Choroid plexus epithelial cell (primary cell): ENCODE results near the gene INSIG2.
A peak's percentile ranks its signal among the peaks of the same experiment; 100 is the strongest.

Experiments used
- DNase-seq: peaks from one replicate; pipeline ENCODE4 v3.0.0-alpha.2; 2010; ENCODE audit warnings: low read depth
- H3K4me3 ChIP-seq: 2 replicates; pipeline ENCODE4 v1.5.1; 2011; ENCODE audit warnings: low read depth, mild to moderate bottlenecking, control low read depth, low read length, moderate library complexity
- CTCF ChIP-seq: conservative IDR thresholded peaks from 2 replicates; pipeline ENCODE4 v1.5.1; 2011; ENCODE audit warnings: low read depth, mild to moderate bottlenecking, control low read depth, inconsistent platforms, low read length, moderate library complexity

Gene INSIG2

GRCh38 chr2:118077636-118078247 lies 10.5 kb upstream of the INSIG2 start:
- H3K4me3 ChIP-seq: no peak overlapping the region
- TF ChIP-seq CTCF: no peak
- no peak for DNase-seq

GRCh38 chr2:118078734-118079133 lies 9.5 kb upstream of the INSIG2 start:
- no peak for TF ChIP-seq CTCF
- H3K4me3 ChIP-seq: no peak overlapping the region
- no peak for DNase-seq

GRCh38 chr2:118084491-118085089 lies 3.7 kb upstream of the INSIG2 start:
- H3K4me3 ChIP-seq: no peak overlapping the region
- DNase-seq: no peak
- TF ChIP-seq CTCF: no peak

GRCh38 chr2:118085173-118086023 lies 2.9 kb upstream of the INSIG2 start:
- no peak for DNase-seq
- no peak overlapping the region for H3K4me3 ChIP-seq
- TF ChIP-seq CTCF: no peak

- TF ChIP-seq CTCF: no peak
- no peak for DNase-seq
Observed at GRCh38 chr2:118086024-118086633, 2.1 kb upstream of the INSIG2 start.

GRCh38 chr2:118089139-118089800 lies 999 bp downstream of the INSIG2 start:
- peak; percentile 36 for TF ChIP-seq CTCF
- peak overlapping the region; percentile 81 for H3K4me3 ChIP-seq
- DNase-seq: peak; percentile 70

More at GRCh38 chr2:118086024-118086633, 2.1 kb upstream of the INSIG2 start:
- H3K4me3 ChIP-seq: no peak overlapping the region
